Activated CD8-positive, alpha-beta T cell treated with anti-CD3 and anti-CD28 coated beads for 36 hours (primary cell): ENCODE measurements around the gene DRAM1. TPM values are rescaled to one million over a fixed set of nuclear protein-coding genes. Genes with fewer than 3 reads are reported as not detected.

Source experiments
- ATAC-seq: fragments of 200-7000 bp; cut with Tn5 transposase; one replicate; pipeline ENCODE4 v1.10.0; 2021; ENCODE audit warnings: mild to moderate bottlenecking, moderate library complexity
- CTCF ChIA-PET: fragments of 350-600 bp; sonication (Branson Sonifier 250); formaldehyde crosslinking; loops from one replicate; lab custom pipeline; 2021; ENCODE audit warnings: antibody characterized with exemption; lab: Charles Lee
- POLR2A ChIA-PET: fragments of 350-600 bp; sonication (Branson Sonifier 250); formaldehyde crosslinking; loops from one replicate; lab custom pipeline; 2021; ENCODE audit warnings: antibody characterized with exemption; lab: Charles Lee
- DNase-seq: peaks from one replicate; pipeline ENCODE4 v3.0.0-alpha.2; 2020
- H3K27ac Mint-ChIP-seq: one replicate; pipeline ENCODE4 v1.8.0; 2021; ENCODE audit warnings: mild to moderate bottlenecking, mixed read lengths
- H3K27me3 Mint-ChIP-seq: one replicate; pipeline ENCODE4 v1.8.0; 2021; ENCODE audit warnings: mixed read lengths
- H3K36me3 Mint-ChIP-seq: one replicate; pipeline ENCODE4 v1.8.0; 2021; ENCODE audit warnings: low read depth, mixed read lengths
- H3K4me1 Mint-ChIP-seq: one replicate; pipeline ENCODE4 v1.8.0; 2021; ENCODE audit warnings: low read depth, mixed read lengths
- H3K4me3 Mint-ChIP-seq: one replicate; pipeline ENCODE4 v1.8.0; 2021; ENCODE audit warnings: mild to moderate bottlenecking, moderate library complexity, mixed read lengths
- H3K9me3 Mint-ChIP-seq: one replicate; pipeline ENCODE4 v1.8.0; 2021; ENCODE audit warnings: mixed read lengths
- CTCF ChIP-seq: fragments of 200-600 bp; IDR thresholded peaks from one replicate; pipeline ENCODE4 v1.8.0; 2022; ENCODE audit warnings: antibody characterized with exemption, mild to moderate bottlenecking
- intact Hi-C: fragments of 100-400 bp; cut with micrococcal nuclease; formaldehyde crosslinking; loops from one replicate; pipeline ENCODE4 v1.10.0; 2022
- total RNA-seq, 2 experiments: library from RNA; stranded (reverse); gene quantifications; one replicate each; pipeline ENCODE4 v1.2.3, GENCODE V29; 2021

The DRAM1 gene
- total RNA-seq, 2 experiments from 2014 or later: 3.8 to 4.3 TPM

GRCh38 chr12:101925935-101926334 is 48.6 kb downstream of the DRAM1 start:
- intact Hi-C loops: no loop called here
- POLR2A ChIA-PET: no interaction called here
- H3K27me3 Mint-ChIP-seq: peaks cover 7% of the 10 kb centered on the region
- no peak for TF ChIP-seq CTCF
- DNase-seq (no peak), ATAC-seq (no peak)
- H3K36me3 Mint-ChIP-seq: no peaks in the 10 kb centered on the region
- no peaks in the 10 kb centered on the region for H3K4me1 Mint-ChIP-seq
- no peaks in the 10 kb centered on the region for H3K9me3 Mint-ChIP-seq
- CTCF ChIA-PET: no interaction called here
- no peak overlapping the region for H3K4me3 Mint-ChIP-seq
- no peak overlapping the region for H3K27ac Mint-ChIP-seq

- intact Hi-C loops: no loop called here
- Mint-ChIP-seq H3K4me3 (no peak overlapping the region), H3K27me3 (peaks cover 8% of the 10 kb centered on the region), H3K9me3 (no peaks in the 10 kb centered on the region), H3K27ac (no peak overlapping the region), H3K36me3 (no peaks in the 10 kb centered on the region), H3K4me1 (no peaks in the 10 kb centered on the region)
- CTCF ChIA-PET: interaction anchor here (1.3 kb wide), 1 partner anchor 9 kb away, joined by 3 read pairs; no protein-coding TSS in a partner anchor
- DNase-seq (no peak), ATAC-seq (no peak)
- POLR2A ChIA-PET: no interaction called here
- no peak for TF ChIP-seq CTCF
Measured at GRCh38 chr12:101927036-101927435, 49.7 kb downstream of the DRAM1 start.

GRCh38 chr12:101927999-101928398 is 50.6 kb downstream of the DRAM1 start:
- TF ChIP-seq CTCF: no peak
- no peak overlapping the region for H3K4me3 Mint-ChIP-seq
- H3K27me3 Mint-ChIP-seq: peaks cover 11% of the 10 kb centered on the region
- intact Hi-C loops: no loop called here
- H3K27ac Mint-ChIP-seq: no peak overlapping the region
- no peaks in the 10 kb centered on the region for H3K9me3 Mint-ChIP-seq
- DNase-seq (no peak), ATAC-seq (no peak)
- no peaks in the 10 kb centered on the region for H3K36me3 Mint-ChIP-seq
- ChIA-PET POLR2A (no interaction called here), CTCF (no interaction called here)
- no peaks in the 10 kb centered on the region for H3K4me1 Mint-ChIP-seq

GRCh38 chr12:101928556-101928955 is 51.2 kb downstream of the DRAM1 start:
- H3K27ac Mint-ChIP-seq: no peak overlapping the region
- H3K9me3 Mint-ChIP-seq: no peaks in the 10 kb centered on the region
- H3K36me3 Mint-ChIP-seq: no peaks in the 10 kb centered on the region
- peaks cover 11% of the 10 kb centered on the region for H3K27me3 Mint-ChIP-seq
- no peak for DNase-seq
- H3K4me1 Mint-ChIP-seq: no peaks in the 10 kb centered on the region
- ChIA-PET POLR2A (no interaction called here), CTCF (no interaction called here)
- intact Hi-C loops: no loop called here
- no peak for TF ChIP-seq CTCF
- no peak overlapping the region for H3K4me3 Mint-ChIP-seq
- no peak for ATAC-seq

- Mint-ChIP-seq H3K36me3 (no peaks in the 10 kb centered on the region), H3K9me3 (no peaks in the 10 kb centered on the region), H3K27ac (no peak overlapping the region), H3K4me1 (no peaks in the 10 kb centered on the region), H3K4me3 (no peak overlapping the region), H3K27me3 (peaks cover 12% of the 10 kb centered on the region)
- no peak for ATAC-seq
- no peak for TF ChIP-seq CTCF
- no peak for DNase-seq
- ChIA-PET POLR2A (no interaction called here), CTCF (no interaction called here)
- intact Hi-C loops: loop anchor here (10.0 kb wide), 1 partner anchor 555 kb away; the partner anchor contains the start of gene IGF1
Measured at GRCh38 chr12:101929365-101930041, 52.1 kb downstream of the DRAM1 start.
